ENCODE measurements around the gene TPM1. TPM values are rescaled to one million over a fixed set of nuclear protein-coding genes. Genes with fewer than 3 reads are reported as not detected.

Gene TPM1
- total and polyA plus RNA-seq, 10 of the 15 experiments (the other 5 are each of a cell fraction or from before 2014, with no cell fraction given), result 0.43 to 10.0 (median 2.4) TPM

- ATAC-seq (no peak), DNase-seq (ENCODE audit: low read depth, low spot score) (no peak), FAIRE-seq (no peak)
- Histone ChIP-seq H3K9me3 (replicated peaks; ENCODE audit: control insufficient read depth, insufficient read depth, low read length) (no peaks in the 10 kb centered on the region), H3K4me2 (ENCODE audit: control insufficient read depth, insufficient read depth) (no peak overlapping the region), H3K9ac (ENCODE audit: control insufficient read depth, insufficient read depth, low read length) (no peak overlapping the region), H4K20me1 (ENCODE audit: control insufficient read depth, insufficient read depth) (no peaks in the 10 kb centered on the region), H3K4me1 (ENCODE audit: control insufficient read depth, insufficient read depth, low read length) (no peaks in the 10 kb centered on the region), H3K36me3 (ENCODE audit: control insufficient read depth in 2 of 2, insufficient read depth in 2 of 2, low read length in 1 of 2) (no peaks in the 10 kb centered on the region), H3K27me3 (replicated peaks in 1 of 2; ENCODE audit: control insufficient read depth in 2 of 2, insufficient read depth in 2 of 2, low read length in 1 of 2) (peaks cover 0 to 2% of the 10 kb centered on the region in 2 experiments; a peak in 2 of 4 replicates), H3K79me2 (ENCODE audit: control insufficient read depth, insufficient read depth, low read length) (no peaks in the 10 kb centered on the region), H2AFZ (ENCODE audit: control insufficient read depth, low read depth, low read length) (no peak overlapping the region), H3K4me3 (no peak overlapping the region), H3K27ac (ENCODE audit: control insufficient read depth, insufficient read depth) (no peak overlapping the region)
- ChIA-PET SMC1A (ENCODE audit: uncharacterized antibody, unreplicated experiment) (no interaction called here), CTCF (interaction anchor here (1.0 to 2.7 kb wide), 2 partner anchors 14 to 250 kb away, joined by 3 to 7 read pairs; no protein-coding TSS in a partner anchor), RAD21 (ENCODE audit: unreplicated experiment) (no interaction called here), POLR2A (no interaction called here)
- in situ Hi-C loops (cut with MboI) (no loop called here), intact Hi-C loops (cut with micrococcal nuclease; ENCODE audit: unreplicated experiment) (no loop called here)
- 0% methylated on average over 2 of the region's 2 CpGs for WGBS (ENCODE audit: insufficient coverage, insufficient replicate concordance, low lambda C conversion rate, missing lambda C conversion rate)
- TF ChIP-seq ZBTB33 (IDR thresholded peaks at IDR 0.05) (no peak), TBL1XR1 (IDR thresholded peaks at IDR 0.05; ENCODE audit: low read depth, low read length) (no peak), RAD21 (IDR thresholded peaks at IDR 0.05; ENCODE audit: insufficient read depth, low read depth, low read length) (no peak), RAD51 (IDR thresholded peaks at IDR 0.05) (no peak), LARP7 (IDR thresholded peaks at IDR 0.05) (no peak), ZNF622 (IDR thresholded peaks at IDR 0.05) (no peak), PAX8 (IDR thresholded peaks at IDR 0.05) (no peak), ATF2 (IDR thresholded peaks at IDR 0.05; ENCODE audit: low read length) (no peak), ZNF207 (IDR thresholded peaks at IDR 0.05; ENCODE audit: borderline replicate concordance) (no peak), MYB (IDR thresholded peaks at IDR 0.05; ENCODE audit: borderline replicate concordance, low read depth, low read length) (no peak), ATF7 (IDR thresholded peaks at IDR 0.05; ENCODE audit: low read depth) (no peak), KLF5 (IDR thresholded peaks at IDR 0.05; ENCODE audit: partially characterized antibody) (no peak), HDAC2 (IDR thresholded peaks at IDR 0.05) (no peak), EZH2 (IDR thresholded peaks at IDR 0.05; ENCODE audit: borderline replicate concordance, control insufficient read depth, low read depth, low read length) (no peak), NFIC (IDR thresholded peaks at IDR 0.05; ENCODE audit: low read depth, low read length) (no peak), POU2F2 (IDR thresholded peaks at IDR 0.05; ENCODE audit: borderline replicate concordance, low read depth, low read length) (no peak), TCF12 (IDR thresholded peaks at IDR 0.05; ENCODE audit: low read depth, low read length) (no peak), KAT2A (conservative IDR thresholded peaks at IDR 0.05; ENCODE audit: control insufficient read depth, low read depth, low read length) (no peak), RUNX3 (IDR thresholded peaks at IDR 0.05; ENCODE audit: low read length) (no peak)
- BruUV-seq (replicated peaks), result no TSS peak
These were observed 8.0 kb upstream of the TPM1 start for GRCh38 chr15:63034578-63034977.

Data from GM12878 (cell line).